SK-N-SH (cell line): Measurements from ENCODE around the gene ZDHHC16. TPM values are rescaled to one million over a fixed set of nuclear protein-coding genes. Genes with fewer than 3 reads are reported as not detected.

ENCODE experiments used
- CTCF ChIA-PET: fragments of 300-600, 350-600 bp; formaldehyde crosslinking; extraction: SDS; loops from one replicate; lab custom pipeline; 2021; lab: Yijun Ruan, JAX
- POLR2A ChIA-PET: fragments of 350-600 bp; sonication (Branson Sonifier 250); formaldehyde crosslinking; extraction: SDS; loops from one replicate; lab custom pipeline; 2020; ENCODE audit warnings: antibody characterized with exemption, inconsistent platforms; lab: Yijun Ruan, JAX
- DNase-seq: peaks from one replicate; pipeline ENCODE4 v3.0.0; 2012
- H2AFZ ChIP-seq: fragments of 200-600 bp; sonication (generic); 2 replicates; pipeline ENCODE4 v1.8.1; 2016; ENCODE audit warnings: antibody characterized with exemption, mild to moderate bottlenecking, low read depth
- H3F3A ChIP-seq: fragments of 200-600 bp; sonication (generic); replicated peaks from 2 replicates; pipeline ENCODE3; 2016; ENCODE audit warnings: antibody characterized with exemption, mild to moderate bottlenecking; ENCODE audit not compliant: insufficient read depth
- H3K27ac ChIP-seq, 2 experiments: fragments of 200-500 bp in 1 of 2; fragments of 200-600 bp in 1 of 2; sonication (Bioruptor generic) in 1 of 2; sonication (generic), shearing (Covaris generic) in 1 of 2; 2 replicates each; pipeline versions ENCODE4 v1.5.1 to v1.6.1; 2014 to 2016; ENCODE audit warnings: low read depth in 2 of 2, inconsistent platforms in 1 of 2, low read length in 1 of 2, mild to moderate bottlenecking in 1 of 2, mixed read lengths in 1 of 2
- H3K27me3 ChIP-seq: fragments of 200-600 bp; sonication (generic), shearing (Covaris generic); 2 replicates; pipeline ENCODE4 v1.6.1; 2016; ENCODE audit warnings: mixed run types; ENCODE audit not compliant: insufficient read depth
- H3K36me3 ChIP-seq, 2 experiments: fragments of 200-500 bp in 1 of 2; fragments of 200-600 bp in 1 of 2; sonication (Bioruptor generic) in 1 of 2; sonication (generic) in 1 of 2; replicated peaks in 1 of 2; 2 replicates each; pipeline versions ENCODE3 to v1.5.1; 2014 to 2016; ENCODE audit warnings: low read length in 1 of 2, mild to moderate bottlenecking in 1 of 2; ENCODE audit not compliant: insufficient read depth in 2 of 2, control insufficient read depth in 1 of 2
- H3K4me1 ChIP-seq, 2 experiments: fragments of 200-500 bp in 1 of 2; fragments of 200-600 bp in 1 of 2; sonication (Bioruptor generic) in 1 of 2; sonication (generic), shearing (Covaris generic) in 1 of 2; 2 replicates each; pipeline versions ENCODE4 v1.5.1 to v1.6.1; 2014 to 2016; ENCODE audit warnings: low read depth in 1 of 2, low read length in 1 of 2, mixed run types in 1 of 2; ENCODE audit not compliant: insufficient read depth in 2 of 2, control insufficient read depth in 1 of 2
- H3K4me2 ChIP-seq: fragments of 200-600 bp; sonication (generic), shearing (Covaris generic); 2 replicates; pipeline ENCODE4 v1.6.1; 2017; ENCODE audit warnings: mixed run types
- H3K4me3 ChIP-seq, 2 experiments: fragments of 200-500 bp in 1 of 2; fragments of 200-600 bp in 1 of 2; sonication (Bioruptor generic) in 1 of 2; sonication (generic), shearing (Covaris generic) in 1 of 2; 2 replicates each; pipeline versions ENCODE4 v1.5.1 to v1.8.1; 2014 to 2016; ENCODE audit warnings: low read depth in 2 of 2, inconsistent platforms in 1 of 2, low read length in 1 of 2, mild to moderate bottlenecking in 1 of 2, mixed read lengths in 1 of 2, moderate library complexity in 1 of 2
- H3K79me2 ChIP-seq: fragments of 200-600 bp; sonication (generic); 2 replicates; pipeline ENCODE4 v1.8.1; 2017; ENCODE audit warnings: mild to moderate bottlenecking; ENCODE audit not compliant: insufficient read depth
- H3K9ac ChIP-seq: fragments of 200-600 bp; sonication (generic); 2 replicates; pipeline ENCODE4 v1.6.1; 2017; ENCODE audit warnings: mixed run types
- H3K9me2 ChIP-seq: fragments of 200-600 bp; sonication (generic); 2 replicates; pipeline ENCODE4 v1.6.1; 2017; ENCODE audit warnings: mixed run types
- H3K9me3 ChIP-seq: fragments of 200-600 bp; sonication (generic); 2 replicates; pipeline ENCODE4 v1.6.1; 2017; ENCODE audit warnings: mixed run types, mild to moderate bottlenecking, moderate library complexity
- H4K20me1 ChIP-seq: fragments of 200-600 bp; sonication (generic); 2 replicates; pipeline ENCODE4 v1.6.1; 2017; ENCODE audit warnings: mild to moderate bottlenecking, mixed run types; ENCODE audit not compliant: insufficient read depth
- FOSL2 ChIP-seq: IDR thresholded peaks from 2 replicates; pipeline ENCODE4 v1.4.0; 2012; ENCODE audit warnings: low read depth, mild to moderate bottlenecking, moderate library complexity, borderline replicate concordance
- MAX ChIP-seq: IDR thresholded peaks from 2 replicates; pipeline ENCODE4 v1.4.0; 2012; ENCODE audit warnings: low read depth
- REST ChIP-seq: IDR thresholded peaks from 2 replicates; pipeline ENCODE4 v1.6.1; 2012; ENCODE audit warnings: mild to moderate bottlenecking, low read depth, low read length, moderate library complexity
- RFX5 ChIP-seq: IDR thresholded peaks from 2 replicates; pipeline ENCODE4 v1.6.1; 2012; ENCODE audit warnings: mild to moderate bottlenecking, improper control_type of control experiment, low read length
- RXRA ChIP-seq: IDR thresholded peaks from 2 replicates; pipeline ENCODE4 v1.4.0; 2012; ENCODE audit warnings: low read depth, mild to moderate bottlenecking, borderline replicate concordance
- SIN3A ChIP-seq: IDR thresholded peaks from 2 replicates; pipeline ENCODE4 v1.6.1; 2012; ENCODE audit warnings: low read depth, mild to moderate bottlenecking, low read length, moderate library complexity, borderline replicate concordance
- SMC3 ChIP-seq: IDR thresholded peaks from 2 replicates; pipeline ENCODE4 v1.6.1; 2012; ENCODE audit warnings: low read depth, low read length, improper control_type of control experiment
- TCF12 ChIP-seq: IDR thresholded peaks from 2 replicates; pipeline ENCODE4 v1.4.0; 2012
- USF1 ChIP-seq: IDR thresholded peaks from 2 replicates; pipeline ENCODE4 v1.4.0; 2012; ENCODE audit warnings: low read depth, borderline replicate concordance
- YY1 ChIP-seq: IDR thresholded peaks from 2 replicates; pipeline ENCODE4 v1.4.0; 2012; ENCODE audit warnings: low read depth, mild to moderate bottlenecking
- WGBS: methylation state at CpG from one replicate; pipeline ENCODE4 v1.1.6; 2017; ENCODE audit warnings: low lambda C conversion rate; 5-methylcytosine and 5-hydroxymethylcytosine counted together
- polyA plus RNA-seq, 3 experiments: library from polyadenylated mRNA; depleted of rRNA; stranded (reverse); fragments of >200 nt; gene quantifications; 2 replicates each; pipeline ENCODE4 v1.2.3, GENCODE V29; 2012

ZDHHC16 gene
- polyA plus RNA-seq, 1 of the 3 experiments (the other 2 are of a cell fraction) = 71.5 TPM

- TF ChIP-seq USF1 (no peak), YY1 (0 out of 2 replicates have a peak, but pooled peaks have one; percentile 73), RFX5 (no peak), SMC3 (no peak; the same call in 1 of the 2 replicates)
These were observed 19.8 kb upstream of the ZDHHC16 start, which contains the start of gene PGAM1 (continued) for GRCh38 chr10:97425964-97426775.

- 3% methylated on average over 33 of the region's 34 CpGs for WGBS
- Histone ChIP-seq H2AFZ (peak overlapping the region; percentile 27; the same call in 1 of the 2 replicates), H3F3A (peaks cover 59% of the 10 kb centered on the region), H4K20me1 (peaks cover 16% of the 10 kb centered on the region), H3K4me2 (peak overlapping the region; percentile 94), H3K27ac (peak overlapping the region; percentile 69 to 93), H3K27me3 (no peaks in the 10 kb centered on the region), H3K9me2 (no peaks in the 10 kb centered on the region), H3K9ac (peak overlapping the region; percentile 93), H3K4me3 (peak overlapping the region; percentile 61 to 99), H3K9me3 (no peaks in the 10 kb centered on the region), H3K79me2 (peaks cover 72% of the 10 kb centered on the region), H3K36me3 (peaks cover 24 to 36% of the 10 kb centered on the region in 2 experiments), H3K4me1 (peaks cover 14 to 28% of the 10 kb centered on the region in 2 experiments; a peak in 3 of 4 replicates)
- CTCF ChIA-PET = interaction anchor here (1.0 to 1.5 kb wide), 2 partner anchors 11 to 20 kb away, joined by 3 to 6 read pairs; no protein-coding TSS in a partner anchor
- TF ChIP-seq FOSL2 = no peak
- TF ChIP-seq SIN3A = no peak
- no peak for TF ChIP-seq TCF12
- no peak for TF ChIP-seq RXRA
- 0 out of 2 replicates have a peak, but pooled peaks have one; percentile 16 for TF ChIP-seq MAX
- TF ChIP-seq REST = no peak
- no peak for TF ChIP-seq YY1
- POLR2A ChIA-PET = no interaction called here
- no peak for DNase-seq
These were observed 19.0 kb upstream of the ZDHHC16 start for GRCh38 chr10:97426776-97427570.
